CD4-positive, CD25-positive, alpha-beta regulatory T cell (primary cell): ENCODE measurements around the gene LZTR1. TPM values are rescaled to one million over a fixed set of nuclear protein-coding genes. Genes with fewer than 3 reads are reported as not detected.
"Not testable (repeated sequence)": the region's sequence is repeated elsewhere in the genome, so short reads cannot be mapped to it uniquely, and the experiment has no call there.

Experiments used
- ATAC-seq, 2 donors: fragments of 150-1000 bp; cut with Tn5 transposase; one replicate each; pipeline ENCODE4 v1.10.0; 2021; ENCODE audit warnings: low read depth in 2 of 2, moderate number of reproducible peaks in 2 of 2, moderate library complexity in 1 of 2
- DNase-seq, 3 donors: peaks; one replicate each; pipeline versions ENCODE4 v3.0.0 to v3.0.0-alpha.2; 2012 to 2022; ENCODE audit warnings: mixed read lengths in 1 of 3
- H3K27ac ChIP-seq: one replicate; pipeline ENCODE4 v1.7.0; 2013; ENCODE audit warnings: mild to moderate bottlenecking, low read length; ENCODE audit not compliant: insufficient read depth, poor library complexity, severe bottlenecking
- H3K27me3 ChIP-seq: one replicate; pipeline ENCODE4 v1.7.0; 2013; ENCODE audit warnings: low read length; ENCODE audit not compliant: control insufficient read depth, insufficient read depth
- H3K36me3 ChIP-seq: one replicate; pipeline ENCODE4 v1.7.0; 2013; ENCODE audit warnings: mild to moderate bottlenecking, low read length, moderate library complexity; ENCODE audit not compliant: control insufficient read depth, insufficient read depth
- H3K4me1 ChIP-seq: 2 replicates; pipeline ENCODE4 v1.7.0; 2013; ENCODE audit warnings: mild to moderate bottlenecking, low read length; ENCODE audit not compliant: insufficient read depth, control insufficient read depth, poor library complexity, severe bottlenecking
- H3K4me3 ChIP-seq: one replicate; pipeline ENCODE4 v1.7.0; 2013; ENCODE audit warnings: low read depth, mild to moderate bottlenecking, low read length, moderate library complexity
- H3K9me3 ChIP-seq, 2 experiments: 1 replicate in 1 of 2; 2 replicates in 1 of 2; pipeline ENCODE4 v1.7.0; 2013; ENCODE audit warnings: low read length in 2 of 2, mild to moderate bottlenecking in 1 of 2, moderate library complexity in 1 of 2; ENCODE audit not compliant: control insufficient read depth in 2 of 2
- H3K27ac Mint-ChIP-seq, 3 donors: one replicate each; pipeline ENCODE4 v1.8.0; 2020 to 2022; ENCODE audit warnings: mild to moderate bottlenecking in 3 of 3, mixed read lengths in 3 of 3, moderate library complexity in 2 of 3
- H3K27me3 Mint-ChIP-seq: one replicate; pipeline ENCODE4 v1.8.0; 2022; ENCODE audit warnings: mild to moderate bottlenecking, mixed read lengths
- H3K36me3 Mint-ChIP-seq: one replicate; pipeline ENCODE4 v1.8.0; 2020; ENCODE audit warnings: mixed read lengths
- H3K4me1 Mint-ChIP-seq, 4 donors: one replicate each; pipeline ENCODE4 v1.8.0; 2020 to 2022; ENCODE audit warnings: mixed read lengths in 4 of 4, mild to moderate bottlenecking in 1 of 4
- H3K4me3 Mint-ChIP-seq, 4 donors: one replicate each; pipeline ENCODE4 v1.8.0; 2020 to 2022; ENCODE audit warnings: mild to moderate bottlenecking in 4 of 4, mixed read lengths in 4 of 4, moderate library complexity in 3 of 4
- H3K9me3 Mint-ChIP-seq, 7 donors: one replicate each; pipeline ENCODE4 v1.8.0; 2020 to 2022; ENCODE audit warnings: mixed read lengths in 7 of 7, mild to moderate bottlenecking in 3 of 7, moderate library complexity in 2 of 7
- polyA plus RNA-seq, 4 donors: library from polyadenylated mRNA; unstranded; fragments of 300-500 nt; fragmentation: Illumina TruSeq; gene quantifications; one replicate each; pipeline ENCODE4 v1.2.3, GENCODE V29; 2021
- total RNA-seq: library from RNA; stranded (reverse); gene quantifications from one replicate; pipeline ENCODE4 v1.2.3, GENCODE V29; 2022

LZTR1 gene
- total and polyA plus RNA-seq, 5 donors from 2014 or later: 9.6 to 69.4 (median 12.1) TPM

DNA sequence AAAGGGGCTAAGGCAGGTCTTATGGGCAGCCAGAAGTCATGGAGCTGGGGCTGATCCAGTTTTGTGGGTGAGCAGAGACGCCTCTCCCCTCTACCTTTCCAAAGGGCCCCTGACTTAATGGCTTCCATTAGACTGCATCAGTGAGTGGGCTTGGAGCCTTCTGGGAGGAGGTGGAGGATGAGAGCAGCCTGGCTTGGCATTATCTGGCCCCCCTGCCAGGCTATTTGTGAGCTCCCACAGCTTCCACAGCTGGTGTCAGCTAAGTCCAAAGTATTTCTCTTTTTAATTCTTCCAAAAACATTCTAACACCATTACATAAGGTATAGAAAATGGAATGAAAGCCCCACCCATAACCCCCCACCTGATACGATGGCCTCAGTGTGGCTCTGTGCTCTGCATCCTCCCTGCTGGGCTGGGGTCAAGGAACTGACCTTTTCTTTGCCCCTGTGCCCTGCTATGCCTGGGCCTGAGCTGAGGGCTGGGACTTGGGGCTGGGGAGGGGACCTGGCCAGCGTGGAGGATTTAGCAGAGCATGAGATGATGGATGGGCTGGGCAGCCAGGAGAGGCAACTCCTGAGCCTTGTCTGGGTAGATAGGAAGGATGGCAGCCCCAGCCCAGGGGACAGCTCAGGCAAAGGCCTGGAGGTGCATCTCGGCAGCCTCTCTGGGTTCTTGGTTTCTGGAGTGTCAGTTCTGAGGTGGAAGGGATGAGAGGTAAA is 11.0 kb upstream of the LZTR1 start:
- H3K4me3 ChIP-seq: no peak overlapping the region
- H3K4me3 Mint-ChIP-seq: no peak overlapping the region
- DNase-seq (no peak), ATAC-seq (no peak)
- no peak overlapping the region for H3K27ac ChIP-seq
- no peaks in the 10 kb centered on the region for H3K27me3 ChIP-seq
- H3K27me3 Mint-ChIP-seq: peaks cover 9% of the 10 kb centered on the region
- H3K36me3 ChIP-seq: no peaks in the 10 kb centered on the region
- H3K9me3 ChIP-seq: no peaks in the 10 kb centered on the region
- H3K36me3 Mint-ChIP-seq: no peaks in the 10 kb centered on the region
- no peaks in the 10 kb centered on the region for H3K4me1 Mint-ChIP-seq
- H3K27ac Mint-ChIP-seq: peak overlapping the region in 1 of 3 donors; percentile 10
- H3K4me1 ChIP-seq: no peaks in the 10 kb centered on the region
- H3K9me3 Mint-ChIP-seq: peaks cover 0 to under 1% (median 0%) of the 10 kb centered on the region in 7 donors

DNA sequence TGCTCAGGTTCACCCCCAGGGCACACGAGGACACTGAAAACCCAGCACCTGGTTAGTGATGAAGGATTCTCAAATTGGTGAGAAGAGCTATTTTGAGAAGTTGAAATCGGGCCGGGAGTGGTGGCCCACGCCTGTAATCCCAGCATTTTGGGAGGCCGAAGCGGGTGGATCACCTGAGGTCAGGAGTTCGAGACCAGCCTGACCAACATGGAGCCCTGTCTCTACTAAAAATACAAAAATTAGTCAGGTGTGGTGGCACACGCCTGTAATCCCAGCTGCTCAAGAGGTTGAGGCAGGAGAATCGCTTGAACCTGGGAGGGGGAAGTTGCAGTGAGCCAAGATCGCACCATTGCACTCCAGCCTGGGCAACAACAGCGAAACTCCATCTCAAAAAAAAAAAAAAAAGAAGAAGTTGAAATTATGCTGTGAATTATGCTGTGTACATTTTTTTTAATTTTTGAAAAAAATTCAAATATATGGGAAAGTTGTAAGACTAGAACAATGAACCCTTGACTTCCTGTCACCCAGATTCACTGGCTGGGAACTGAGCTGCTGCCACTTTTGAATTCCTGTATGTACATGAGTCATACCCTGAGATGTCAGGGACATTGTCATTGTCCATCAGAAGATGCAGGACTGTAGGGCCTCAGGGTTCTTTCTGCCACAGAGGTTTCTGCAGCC is 9.9 kb upstream of the LZTR1 start:
- not testable (repeated sequence) for ATAC-seq, H3K27me3 Mint-ChIP-seq, H3K27ac ChIP-seq, H3K4me1 Mint-ChIP-seq, H3K36me3 ChIP-seq, H3K36me3 Mint-ChIP-seq, H3K4me1 ChIP-seq, DNase-seq, H3K4me3 Mint-ChIP-seq, H3K9me3 ChIP-seq, H3K4me3 ChIP-seq, H3K27me3 ChIP-seq, H3K9me3 Mint-ChIP-seq, H3K27ac Mint-ChIP-seq

DNA sequence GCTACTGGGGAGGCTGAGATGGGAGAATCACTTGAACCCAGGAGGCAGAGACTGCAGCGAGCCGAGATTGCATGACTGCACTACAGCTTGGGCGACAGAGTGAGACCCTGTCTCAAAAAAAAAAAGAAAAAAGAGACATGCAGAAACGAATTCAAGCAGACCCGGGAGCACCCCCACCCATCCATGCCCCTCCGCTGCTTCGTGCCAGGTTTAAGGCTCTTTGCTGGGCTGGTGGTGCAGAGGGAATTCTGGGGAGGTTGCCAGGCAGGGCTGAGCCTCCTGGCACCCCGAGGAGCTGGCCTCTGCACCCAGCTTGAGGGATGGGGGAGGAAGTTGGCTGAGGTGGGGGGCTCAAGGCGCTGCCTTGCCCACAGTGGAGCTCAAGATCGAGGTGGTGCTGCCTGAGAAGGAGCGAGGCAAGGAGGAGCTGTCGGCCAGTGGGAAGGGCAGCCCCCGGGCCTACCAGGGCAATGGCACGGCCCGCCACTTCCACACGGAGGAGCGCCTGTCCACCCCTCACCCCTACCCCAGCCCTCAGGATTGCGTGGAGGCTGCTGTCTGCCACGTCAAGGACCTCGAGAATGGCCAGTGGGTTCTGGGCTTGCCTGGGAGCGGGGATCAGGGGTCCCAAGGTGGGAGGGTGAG is 9.0 kb upstream of the LZTR1 start:
- Mint-ChIP-seq H3K27ac (no peak overlapping the region), H3K9me3 (peaks cover 0 to 5% (median 0%) of the 10 kb centered on the region in 7 donors)
- H3K27ac ChIP-seq: no peak overlapping the region

DNA sequence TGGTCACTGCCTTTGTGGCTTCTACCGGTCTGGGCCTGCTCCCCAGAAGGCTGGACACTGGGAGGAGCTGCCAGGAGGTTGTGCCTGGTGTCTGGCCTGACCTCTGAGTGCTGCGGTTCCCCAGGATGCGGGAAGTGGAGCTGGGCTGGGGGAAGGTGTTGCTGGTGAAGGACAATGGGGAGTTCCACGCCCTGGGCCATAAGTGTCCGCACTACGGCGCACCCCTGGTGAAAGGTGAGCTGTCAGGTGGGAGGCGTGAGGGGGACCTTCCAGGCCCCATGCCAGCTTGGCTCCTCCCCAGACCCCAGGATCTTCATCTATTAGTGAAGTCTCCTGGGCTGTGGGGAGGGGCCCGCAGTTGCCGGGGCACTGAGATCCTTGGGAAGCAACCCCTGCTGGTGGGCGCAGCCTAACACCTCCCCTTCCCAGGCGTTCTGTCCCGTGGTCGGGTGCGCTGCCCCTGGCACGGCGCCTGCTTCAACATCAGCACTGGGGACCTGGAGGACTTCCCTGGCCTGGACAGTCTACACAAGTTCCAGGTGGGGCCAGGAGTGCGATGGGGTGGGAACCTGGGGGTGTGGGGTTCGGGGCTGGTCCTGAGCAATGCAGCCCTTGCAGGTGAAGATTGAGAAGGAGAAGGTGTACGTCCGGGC is 8.3 kb upstream of the LZTR1 start:
- Histone ChIP-seq H3K4me1 (no peaks in the 10 kb centered on the region), H3K4me3 (no peak overlapping the region), H3K27me3 (no peaks in the 10 kb centered on the region), H3K9me3 (peaks cover 0 to 6% of the 10 kb centered on the region in 2 experiments), H3K36me3 (no peaks in the 10 kb centered on the region), H3K27ac (no peak overlapping the region)
- H3K4me1 Mint-ChIP-seq: peaks cover 0 to 1% (median 0%) of the 10 kb centered on the region in 4 donors
- H3K27me3 Mint-ChIP-seq: peaks cover 5% of the 10 kb centered on the region
- DNase-seq: no peak
- peaks cover 0 to 5% (median 0%) of the 10 kb centered on the region in 7 donors for H3K9me3 Mint-ChIP-seq
- ATAC-seq: no peak
- H3K4me3 Mint-ChIP-seq: no peak overlapping the region
- H3K27ac Mint-ChIP-seq: no peak overlapping the region
- no peaks in the 10 kb centered on the region for H3K36me3 Mint-ChIP-seq

More for the DNA sequence above, 9.0 kb upstream of the LZTR1 start:
- DNase-seq: no peak
- H3K36me3 ChIP-seq: no peaks in the 10 kb centered on the region
- no peaks in the 10 kb centered on the region for H3K9me3 ChIP-seq
- H3K4me3 ChIP-seq: no peak overlapping the region
- H3K4me3 Mint-ChIP-seq: peak overlapping the region in 1 of 4 donors; percentile 51
- no peaks in the 10 kb centered on the region for H3K27me3 ChIP-seq
- H3K36me3 Mint-ChIP-seq: no peaks in the 10 kb centered on the region
- no peak for ATAC-seq
- H3K27me3 Mint-ChIP-seq: peaks cover 5% of the 10 kb centered on the region
- H3K4me1 ChIP-seq: no peaks in the 10 kb centered on the region
- H3K4me1 Mint-ChIP-seq: no peaks in the 10 kb centered on the region

DNA sequence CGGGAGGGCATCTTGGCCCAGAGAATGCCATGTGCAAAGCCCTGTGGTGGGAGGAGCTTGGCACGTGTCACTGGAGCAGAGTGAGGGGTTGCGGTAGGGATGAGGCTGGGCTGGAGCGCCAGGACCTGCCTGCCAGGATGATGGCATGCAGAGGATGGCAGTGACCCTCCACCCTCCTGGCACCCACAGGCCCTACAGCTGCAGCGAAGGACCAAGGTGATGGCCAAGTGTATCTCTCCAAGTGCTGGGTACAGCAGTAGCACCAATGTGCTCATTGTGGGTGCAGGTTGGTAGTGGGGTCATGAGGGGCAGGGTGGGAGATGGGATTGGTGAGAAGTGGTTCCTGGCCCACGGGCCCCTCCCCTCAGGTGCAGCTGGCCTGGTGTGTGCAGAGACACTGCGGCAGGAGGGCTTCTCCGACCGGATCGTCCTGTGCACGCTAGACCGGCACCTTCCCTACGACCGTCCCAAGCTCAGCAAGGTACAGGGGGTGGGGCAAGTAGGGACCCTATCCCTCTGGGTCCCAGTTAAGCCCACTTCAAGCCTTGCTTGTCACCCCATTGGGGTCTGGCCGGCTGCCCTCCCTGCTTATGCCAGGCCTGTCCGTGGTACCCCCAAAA is 7.7 kb upstream of the LZTR1 start:
- peaks cover 0 to 9% of the 10 kb centered on the region in 2 experiments for H3K9me3 ChIP-seq
- ATAC-seq (no peak), DNase-seq (no peak)
- no peaks in the 10 kb centered on the region for H3K36me3 ChIP-seq
- Mint-ChIP-seq H3K9me3 (peaks cover 0 to 5% (median 0%) of the 10 kb centered on the region in 7 donors), H3K27ac (no peak overlapping the region), H3K27me3 (peaks cover 5% of the 10 kb centered on the region), H3K4me1 (peaks cover 0 to 8% (median 1%) of the 10 kb centered on the region in 4 donors), H3K36me3 (no peaks in the 10 kb centered on the region), H3K4me3 (no peak overlapping the region)
- no peak overlapping the region for H3K27ac ChIP-seq
- no peaks in the 10 kb centered on the region for H3K27me3 ChIP-seq
- no peak overlapping the region for H3K4me3 ChIP-seq
- no peaks in the 10 kb centered on the region for H3K4me1 ChIP-seq

DNA sequence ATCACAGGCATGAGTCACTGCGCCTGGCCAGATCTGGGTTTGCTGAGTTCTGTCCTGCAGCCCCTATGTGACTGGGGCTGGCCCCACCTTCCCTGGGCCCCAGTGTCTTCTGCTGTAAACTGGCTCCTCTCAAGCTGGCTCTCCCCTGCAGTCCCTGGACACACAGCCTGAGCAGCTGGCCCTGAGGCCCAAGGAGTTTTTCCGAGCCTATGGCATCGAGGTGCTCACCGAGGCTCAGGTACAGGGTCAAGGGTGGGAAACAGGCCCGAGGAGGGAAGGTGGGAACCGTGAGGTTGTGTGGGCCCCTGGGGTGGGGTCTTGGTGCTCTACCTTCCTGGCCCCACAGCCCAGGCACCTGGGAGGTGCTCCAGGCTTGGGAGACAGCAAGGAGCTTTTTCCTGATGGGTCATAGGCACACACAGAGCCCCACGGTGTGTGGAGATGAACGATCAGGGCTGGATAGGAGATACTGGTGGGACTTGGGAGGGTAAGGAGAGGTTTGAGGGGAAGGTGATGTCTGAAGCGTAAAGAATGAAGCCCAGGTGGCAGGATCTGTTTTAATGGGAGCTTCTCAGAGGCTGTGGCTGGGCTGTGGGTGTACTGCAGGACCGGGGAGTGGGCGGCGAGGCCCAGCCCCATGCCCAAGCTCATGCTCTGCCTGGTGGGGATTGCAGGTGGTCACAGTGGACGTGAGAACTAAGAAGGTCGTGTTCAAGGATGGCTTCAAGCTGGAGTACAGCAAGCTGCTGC is 6.4 kb upstream of the LZTR1 start:
- no peaks in the 10 kb centered on the region for H3K27me3 ChIP-seq
- no peaks in the 10 kb centered on the region for H3K36me3 ChIP-seq
- no peak overlapping the region for H3K4me3 Mint-ChIP-seq
- peaks cover 0 to 21% (median 5%) of the 10 kb centered on the region in 4 donors for H3K4me1 Mint-ChIP-seq
- H3K4me1 ChIP-seq: peaks cover 3% of the 10 kb centered on the region
- ATAC-seq (no peak), DNase-seq (no peak)
- peaks cover 0 to 9% of the 10 kb centered on the region in 2 experiments for H3K9me3 ChIP-seq
- peaks cover 0 to 7% (median 0%) of the 10 kb centered on the region in 7 donors for H3K9me3 Mint-ChIP-seq
- no peak overlapping the region for H3K4me3 ChIP-seq
- no peak overlapping the region for H3K27ac Mint-ChIP-seq
- no peaks in the 10 kb centered on the region for H3K27me3 Mint-ChIP-seq
- no peak overlapping the region for H3K27ac ChIP-seq
- no peaks in the 10 kb centered on the region for H3K36me3 Mint-ChIP-seq
